HG02870 (cell line): ENCODE results near the gene GFOD1.

ENCODE experiments used
- ATAC-seq: cut with Tn5 transposase; IDR thresholded peaks from one replicate; pipeline ENCODE4 v1.9.1; 2021; ENCODE audit warnings: mild to moderate bottlenecking, moderate library complexity; ENCODE audit not compliant: unreplicated experiment

Gene GFOD1

GRCh38 chr6:13360671-13361540, 126.5 kb downstream of the GFOD1 start:
- no peak for ATAC-seq

GRCh38 chr6:13359287-13359686, 128.1 kb downstream of the GFOD1 start:
- no peak for ATAC-seq

- no peak for ATAC-seq
Measured at GRCh38 chr6:13358511-13358910, 128.9 kb downstream of the GFOD1 start.

GRCh38 chr6:13357551-13358075, 129.8 kb downstream of the GFOD1 start:
- ATAC-seq = no peak

GRCh38 chr6:13355999-13356785, 131.2 kb downstream of the GFOD1 start:
- peak; percentile 88 for ATAC-seq

GRCh38 chr6:13355043-13355945, 132.1 kb downstream of the GFOD1 start:
- ATAC-seq = peak; percentile 29

GRCh38 chr6:13354331-13355042, 132.9 kb downstream of the GFOD1 start:
- no peak for ATAC-seq

GRCh38 chr6:13352165-13352564, 135.2 kb downstream of the GFOD1 start:
- ATAC-seq = no peak

GRCh38 chr6:13351271-13351670, 136.1 kb downstream of the GFOD1 start:
- ATAC-seq = no peak

- ATAC-seq = no peak
Measured at GRCh38 chr6:13349811-13350506, 137.4 kb downstream of the GFOD1 start.

- ATAC-seq = no peak
Measured at GRCh38 chr6:13348334-13349113, 138.9 kb downstream of the GFOD1 start.

GRCh38 chr6:13346245-13346644, 141.2 kb downstream of the GFOD1 start:
- ATAC-seq = no peak

GRCh38 chr6:13342414-13343019, 144.9 kb downstream of the GFOD1 start:
- ATAC-seq = no peak

- ATAC-seq = no peak
Measured at GRCh38 chr6:13339863-13340630, 147.4 kb downstream of the GFOD1 start.

GRCh38 chr6:13338038-13338437, 149.4 kb downstream of the GFOD1 start:
- no peak for ATAC-seq

- no peak for ATAC-seq
Measured at GRCh38 chr6:13336553-13336952, 150.8 kb downstream of the GFOD1 start.

GRCh38 chr6:13334953-13335352, 152.4 kb downstream of the GFOD1 start:
- no peak for ATAC-seq

- no peak for ATAC-seq
Measured at GRCh38 chr6:13332349-13332706, 155.1 kb downstream of the GFOD1 start.
